DND-41 (cell line): ENCODE measurements around the gene TGM1.

Experiments
- ATAC-seq: fragments of 200-7000 bp; cut with Tn5 transposase; 3 replicates; pipeline ENCODE4 v1.9.1; 2021; ENCODE audit warnings: low read depth; ENCODE audit not compliant: insufficient read depth
- DNase-seq: peaks from one replicate; pipeline ENCODE4 v3.0.0-alpha.2; 2020
- H2AFZ ChIP-seq: 2 replicates; pipeline ENCODE4 v1.6.0; 2012; ENCODE audit warnings: low read depth, low read length
- H3K27ac ChIP-seq: 2 replicates; pipeline ENCODE4 v1.5.1; 2012; ENCODE audit warnings: low read length, inconsistent platforms
- H3K27me3 ChIP-seq: fragments of 200-600 bp; sonication (generic); 2 replicates; pipeline ENCODE4 v1.6.0; 2012; ENCODE audit warnings: low read length, mild to moderate bottlenecking, inconsistent platforms; ENCODE audit not compliant: insufficient read depth, poor library complexity
- H3K36me3 ChIP-seq: 2 replicates; pipeline ENCODE4 v1.5.1; 2012; ENCODE audit warnings: low read length, inconsistent platforms; ENCODE audit not compliant: insufficient read depth
- H3K4me1 ChIP-seq: 2 replicates; pipeline ENCODE4 v1.5.1; 2012; ENCODE audit warnings: mild to moderate bottlenecking, low read length; ENCODE audit not compliant: insufficient read depth
- H3K4me2 ChIP-seq: 2 replicates; pipeline ENCODE4 v1.6.0; 2012; ENCODE audit warnings: mild to moderate bottlenecking, moderate library complexity, low read length, inconsistent platforms; ENCODE audit not compliant: insufficient read depth
- H3K4me3 ChIP-seq, 2 experiments: fragments of 200-600 bp in 1 of 2; shearing (Covaris generic) in 1 of 2; 2 replicates each; pipeline ENCODE4 v1.5.1; 2012 to 2016; ENCODE audit warnings: inconsistent platforms in 2 of 2, low read length in 2 of 2, mild to moderate bottlenecking in 2 of 2, low read depth in 1 of 2, moderate library complexity in 1 of 2
- H3K79me2 ChIP-seq: 2 replicates; pipeline ENCODE4 v1.6.0; 2012; ENCODE audit warnings: low read length, inconsistent platforms; ENCODE audit not compliant: insufficient read depth
- H3K9ac ChIP-seq: 2 replicates; pipeline ENCODE4 v1.6.0; 2012; ENCODE audit warnings: low read depth, mild to moderate bottlenecking, inconsistent platforms, low read length, moderate library complexity
- H3K9me3 ChIP-seq: 2 replicates; pipeline ENCODE4 v1.5.1; 2012; ENCODE audit warnings: low read length, moderate library complexity, mild to moderate bottlenecking, inconsistent platforms; ENCODE audit not compliant: insufficient read depth, severe bottlenecking
- H4K20me1 ChIP-seq: 2 replicates; pipeline ENCODE4 v1.6.0; 2012; ENCODE audit warnings: low read length; ENCODE audit not compliant: insufficient read depth
- CTCF ChIP-seq: IDR thresholded peaks from 2 replicates; pipeline ENCODE4 v1.5.1; 2012; ENCODE audit warnings: borderline replicate concordance, low read length, moderate library complexity, mild to moderate bottlenecking; ENCODE audit not compliant: poor library complexity, severe bottlenecking; ENCODE audit errors: extremely low read depth
- EZH2 ChIP-seq: IDR thresholded peaks from 3 replicates; pipeline ENCODE4 v1.6.1; 2012; ENCODE audit warnings: borderline replicate concordance, low read depth, mild to moderate bottlenecking, moderate library complexity, low read length, inconsistent platforms; ENCODE audit not compliant: severe bottlenecking

TGM1 gene

GRCh38 chr14:24297190-24297964 lies 34.4 kb upstream of the TGM1 start:
- Histone ChIP-seq H3K27ac (peak overlapping the region; percentile 23; the same call in 1 of the 2 replicates), H3K79me2 (peaks cover 31% of the 10 kb centered on the region), H3K4me1 (peaks cover 51% of the 10 kb centered on the region), H3K36me3 (peaks cover 32% of the 10 kb centered on the region), H3K4me3 (no peak overlapping the region), H2AFZ (no peak overlapping the region; the same call in 1 of the 2 replicates), H3K4me2 (no peak overlapping the region), H3K27me3 (no peaks in the 10 kb centered on the region), H3K9ac (no peak overlapping the region), H4K20me1 (peaks cover 5% of the 10 kb centered on the region; the same call in 1 of the 2 replicates), H3K9me3 (no peaks in the 10 kb centered on the region)
- DNase-seq (no peak), ATAC-seq (peak; percentile 13; the same call in 2 of the 3 replicates)
- TF ChIP-seq EZH2 = no peak
- peak; percentile 54 for TF ChIP-seq CTCF

- DNase-seq = peak; percentile 71
- Histone ChIP-seq H3K9ac (no peak overlapping the region), H3K27me3 (no peaks in the 10 kb centered on the region), H3K27ac (no peak overlapping the region), H3K36me3 (peaks cover 29% of the 10 kb centered on the region), H3K4me3 (no peak overlapping the region), H3K4me1 (peaks cover 43% of the 10 kb centered on the region), H3K79me2 (peaks cover 25% of the 10 kb centered on the region), H3K9me3 (no peaks in the 10 kb centered on the region), H3K4me2 (0 out of 2 replicates have a peak overlapping the region, but pooled peaks have one; percentile 7), H4K20me1 (peaks cover 5% of the 10 kb centered on the region; the same call in 1 of the 2 replicates), H2AFZ (no peak overlapping the region; the same call in 1 of the 2 replicates)
- no peak for TF ChIP-seq EZH2
- TF ChIP-seq CTCF = peak; percentile 89
- ATAC-seq = peak; percentile 80
Observed at GRCh38 chr14:24296341-24297157, 33.6 kb upstream of the TGM1 start.

- peaks cover 19% of the 10 kb centered on the region for H3K4me1 ChIP-seq
- H3K36me3 ChIP-seq = peaks cover 40% of the 10 kb centered on the region
- H3K9me3 ChIP-seq = no peaks in the 10 kb centered on the region
- TF ChIP-seq EZH2 (no peak), CTCF (no peak)
- ATAC-seq (no peak), DNase-seq (no peak)
- no peaks in the 10 kb centered on the region for H4K20me1 ChIP-seq
- H2AFZ ChIP-seq = no peak overlapping the region
- H3K9ac ChIP-seq = no peak overlapping the region
- no peak overlapping the region for H3K27ac ChIP-seq
- no peak overlapping the region for H3K4me3 ChIP-seq
- H3K27me3 ChIP-seq = no peaks in the 10 kb centered on the region
- H3K79me2 ChIP-seq = no peaks in the 10 kb centered on the region
- H3K4me2 ChIP-seq = no peak overlapping the region
Observed at GRCh38 chr14:24293525-24293924, 30.5 kb upstream of the TGM1 start.
